HG03432 (cell line): Measurements from ENCODE around the gene GLRX2.

Experiments used
- ATAC-seq: cut with Tn5 transposase; IDR thresholded peaks from one replicate; pipeline ENCODE4 v1.9.1; 2021; ENCODE audit warnings: mild to moderate bottlenecking, moderate library complexity; ENCODE audit not compliant: unreplicated experiment

The GLRX2 gene

GRCh38 chr1:193113258-193113991 lies 8.2 kb upstream of the GLRX2 start:
- no peak for ATAC-seq

GRCh38 chr1:193111641-193112090 lies 6.5 kb upstream of the GLRX2 start:
- no peak for ATAC-seq

DNA sequence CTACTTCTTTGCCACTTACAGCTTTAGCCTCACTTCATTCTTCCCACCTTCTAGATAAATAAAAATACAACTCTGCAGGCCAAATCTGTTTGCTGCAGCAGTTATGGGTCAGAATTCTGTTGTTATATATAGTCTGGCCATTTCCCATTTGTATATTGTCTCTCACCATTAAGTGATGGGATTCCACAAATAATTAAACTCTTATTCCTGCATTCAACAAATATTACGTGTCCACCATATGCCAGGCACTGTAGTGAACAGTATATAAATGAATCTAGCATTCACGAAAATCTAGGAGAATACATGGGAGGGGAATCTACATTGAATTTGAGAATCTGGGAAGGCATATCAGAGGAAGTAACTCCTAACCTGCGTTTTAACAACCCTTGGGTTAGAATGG lies 5.7 kb upstream of the GLRX2 start:
- ATAC-seq = no peak

DNA sequence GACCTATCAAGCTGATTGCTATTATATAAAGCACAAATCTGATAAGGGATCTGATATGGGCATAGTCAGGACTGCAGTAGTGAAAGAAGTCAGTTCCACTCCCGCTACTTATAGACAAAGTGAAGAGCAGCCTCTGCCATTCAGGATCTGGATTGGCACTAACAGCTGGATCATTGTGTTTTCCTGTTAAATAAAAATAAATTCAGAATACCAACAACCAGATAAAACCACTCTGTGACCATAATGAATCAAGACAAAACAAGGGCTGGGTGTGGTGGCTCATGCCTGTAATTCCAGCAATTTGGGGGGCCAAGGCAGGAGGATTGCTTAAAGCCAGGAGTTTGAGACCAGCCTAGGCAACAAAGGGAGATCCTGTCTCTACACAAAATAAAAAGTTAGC lies 5.0 kb upstream of the GLRX2 start:
- ATAC-seq = no peak

GRCh38 chr1:193109619-193110018 lies 4.4 kb upstream of the GLRX2 start:
- ATAC-seq = no peak

- ATAC-seq = no peak
Measured at GRCh38 chr1:193108471-193108870, 3.3 kb upstream of the GLRX2 start.

DNA sequence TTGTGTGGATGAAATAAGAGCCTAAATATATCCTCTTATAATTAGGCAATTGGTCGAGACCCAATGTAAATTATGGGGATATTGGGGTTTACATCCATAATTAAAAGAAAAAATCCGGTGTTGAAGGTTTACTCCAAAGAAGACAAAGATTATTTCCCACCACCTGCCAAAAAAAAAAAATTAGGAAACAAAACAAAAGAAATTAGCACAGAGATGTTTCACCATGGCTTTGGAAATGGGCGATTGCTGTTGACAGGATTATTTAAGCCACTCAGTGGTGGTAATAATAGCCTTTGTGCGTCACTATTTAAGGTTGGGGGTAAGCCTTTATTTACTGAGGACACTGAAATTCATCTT lies 585 bp upstream of the GLRX2 start:
- ATAC-seq = no peak

- peak; percentile 33 for ATAC-seq
Measured at GRCh38 chr1:193104502-193104906, 710 bp downstream of the GLRX2 start.

DNA sequence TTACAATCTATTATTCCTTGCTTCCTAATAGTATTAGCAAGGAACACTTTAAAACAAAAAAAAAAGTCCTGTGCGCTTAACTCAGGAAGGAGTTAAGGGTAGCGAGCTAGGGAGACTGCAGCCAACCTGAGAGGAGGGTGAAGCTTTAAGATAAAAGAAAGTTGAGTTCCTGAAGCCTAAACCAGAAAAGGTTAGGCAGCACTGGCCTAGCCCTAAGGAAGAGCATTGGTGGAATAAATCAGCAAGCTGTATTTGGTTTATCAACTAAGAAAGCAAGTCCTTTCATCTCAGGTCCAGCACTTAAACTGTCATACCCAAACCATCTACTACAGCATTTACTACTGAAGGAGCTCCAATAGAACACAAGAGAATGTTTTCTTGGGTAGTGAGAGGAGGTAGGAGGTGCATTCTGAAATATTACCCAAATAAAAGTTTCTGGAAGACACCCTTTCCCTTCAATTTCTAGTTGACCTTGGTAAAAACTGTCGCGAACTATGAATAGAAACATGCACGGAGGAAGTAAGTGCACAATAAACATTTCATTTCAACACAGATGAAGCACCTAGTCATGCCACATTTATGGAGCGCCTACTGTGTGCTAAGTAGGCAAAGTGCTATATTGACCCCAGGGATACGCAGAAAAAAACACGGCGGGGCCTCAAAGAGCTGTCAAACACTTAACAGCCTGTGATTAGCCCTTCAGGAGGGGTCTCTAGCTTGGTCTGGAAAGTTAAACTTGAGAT lies 1.3 kb downstream of the GLRX2 start:
- no peak for ATAC-seq

- no peak for ATAC-seq
Measured at GRCh38 chr1:193102662-193103061, 2.6 kb downstream of the GLRX2 start.

DNA sequence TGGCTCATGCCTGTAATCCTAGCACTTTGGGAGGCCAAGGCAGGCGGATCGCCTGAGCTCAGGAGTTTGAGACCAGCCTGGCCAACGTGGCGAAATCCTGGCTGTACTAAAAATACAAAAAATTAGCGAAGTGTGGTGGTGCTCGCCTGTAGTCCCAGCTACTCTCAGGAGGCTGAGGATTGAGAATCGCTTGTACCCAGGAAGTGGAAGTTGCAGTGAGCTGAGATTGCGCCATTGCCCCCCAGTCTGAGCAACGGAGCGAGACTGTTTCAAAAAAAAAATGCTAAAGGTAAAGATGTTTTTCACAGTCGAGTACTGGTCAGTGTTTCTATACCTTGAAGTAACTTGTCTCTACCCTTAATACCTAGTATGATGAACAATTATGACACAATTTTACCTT lies 11.1 kb downstream of the GLRX2 start:
- no peak for ATAC-seq

DNA sequence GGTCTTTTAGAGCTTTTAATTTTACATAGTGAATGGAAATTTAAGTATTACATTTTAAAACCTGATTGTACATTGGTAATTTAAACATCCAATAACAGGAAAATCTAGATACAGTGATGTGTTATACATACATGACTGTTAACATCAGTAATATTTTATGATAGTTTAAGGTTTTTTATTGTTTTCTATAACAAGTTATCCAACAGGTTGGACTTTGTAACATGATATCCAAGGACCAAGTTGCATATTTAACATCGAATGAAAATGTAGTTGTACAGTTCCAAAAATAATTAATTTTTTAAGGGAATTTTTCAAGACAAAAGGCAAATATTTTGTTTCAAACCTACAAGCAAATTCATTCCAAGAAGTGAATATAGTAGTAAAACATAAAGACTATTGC lies 14.3 kb downstream of the GLRX2 start:
- no peak for ATAC-seq

DNA sequence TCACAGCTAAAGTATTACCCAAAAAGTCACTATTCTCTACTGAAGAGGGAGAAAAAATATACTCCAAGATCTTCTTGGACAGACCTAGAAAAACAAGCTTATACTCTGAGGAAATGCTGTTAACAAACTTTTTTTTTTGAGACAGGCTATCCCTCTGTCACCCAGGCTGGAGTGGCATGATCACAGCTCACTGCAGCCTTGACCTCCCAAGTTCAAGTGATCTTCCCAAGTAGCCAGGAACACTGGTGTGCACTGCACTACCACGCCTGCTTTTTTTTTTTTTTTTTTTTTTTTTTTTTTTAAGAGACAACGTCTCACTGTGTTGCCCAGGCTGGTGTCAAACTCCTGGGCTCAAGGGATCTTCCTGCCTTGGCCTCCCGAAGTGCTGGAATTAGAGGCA lies 17.3 kb downstream of the GLRX2 start:
- ATAC-seq = no peak

GRCh38 chr1:193086342-193086741 lies 18.9 kb downstream of the GLRX2 start:
- no peak for ATAC-seq

DNA sequence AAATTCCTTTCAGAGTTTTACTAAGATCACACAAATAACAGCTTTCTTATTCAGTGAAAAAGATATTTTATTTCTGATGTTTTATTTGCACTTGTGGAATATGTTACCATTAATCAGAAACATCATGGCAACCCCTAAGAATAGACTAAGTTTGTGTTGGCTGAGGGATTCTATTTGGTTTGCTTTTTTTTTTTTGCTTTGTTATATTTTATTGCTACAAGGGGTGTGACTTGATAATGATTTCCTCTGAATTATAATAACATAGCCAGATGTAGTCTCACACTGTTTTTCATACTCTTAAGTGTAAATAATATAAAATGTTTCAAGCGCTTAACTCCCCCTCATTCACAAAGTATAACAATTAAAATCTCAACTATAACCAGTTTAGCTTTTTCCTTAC lies 20.0 kb downstream of the GLRX2 start:
- no peak for ATAC-seq

GRCh38 chr1:193083365-193084088 lies 21.7 kb downstream of the GLRX2 start:
- peak; percentile 94 for ATAC-seq

- no peak for ATAC-seq
Measured at GRCh38 chr1:193079187-193079586, 26.0 kb downstream of the GLRX2 start.

DNA sequence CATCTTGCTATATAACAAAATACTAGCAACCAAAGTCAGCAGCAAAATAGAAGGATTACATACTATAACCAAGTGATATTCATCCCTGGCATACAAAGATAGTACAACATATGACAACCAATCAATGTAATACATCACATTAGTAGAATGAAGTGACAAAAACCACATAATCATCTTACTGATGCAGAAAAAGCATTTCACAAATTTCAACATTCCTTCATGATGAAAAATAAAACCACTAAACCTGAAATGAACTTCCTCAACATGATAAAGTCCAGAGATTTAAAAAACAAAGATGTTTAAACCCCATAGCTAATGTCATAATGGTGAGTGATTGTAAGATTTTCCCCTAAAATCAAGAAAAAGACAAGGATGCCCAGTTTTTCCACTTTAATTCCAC lies 27.2 kb downstream of the GLRX2 start:
- ATAC-seq = no peak

DNA sequence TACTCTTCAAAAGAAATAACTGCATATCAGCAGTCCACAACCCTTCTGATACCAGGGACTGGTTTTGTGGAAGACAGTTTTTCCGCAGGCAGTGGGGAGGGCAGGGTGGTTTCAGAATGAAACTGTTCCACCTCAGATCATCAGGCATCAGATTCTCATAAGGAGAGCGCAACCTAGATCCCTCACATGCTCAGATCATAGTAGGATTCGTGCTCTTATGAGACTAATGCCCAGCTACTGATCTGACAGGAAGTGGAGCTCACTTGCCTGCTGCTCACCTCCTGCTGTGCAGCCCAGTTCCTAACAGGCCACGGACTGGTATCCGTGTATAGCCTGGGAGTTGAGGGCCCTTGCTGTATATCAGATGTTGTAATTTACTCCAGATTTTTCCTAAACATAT lies 34.3 kb downstream of the GLRX2 start:
- ATAC-seq = peak; percentile 64

- ATAC-seq = peak; percentile 53
Measured at GRCh38 chr1:193070386-193070753, 34.8 kb downstream of the GLRX2 start.

DNA sequence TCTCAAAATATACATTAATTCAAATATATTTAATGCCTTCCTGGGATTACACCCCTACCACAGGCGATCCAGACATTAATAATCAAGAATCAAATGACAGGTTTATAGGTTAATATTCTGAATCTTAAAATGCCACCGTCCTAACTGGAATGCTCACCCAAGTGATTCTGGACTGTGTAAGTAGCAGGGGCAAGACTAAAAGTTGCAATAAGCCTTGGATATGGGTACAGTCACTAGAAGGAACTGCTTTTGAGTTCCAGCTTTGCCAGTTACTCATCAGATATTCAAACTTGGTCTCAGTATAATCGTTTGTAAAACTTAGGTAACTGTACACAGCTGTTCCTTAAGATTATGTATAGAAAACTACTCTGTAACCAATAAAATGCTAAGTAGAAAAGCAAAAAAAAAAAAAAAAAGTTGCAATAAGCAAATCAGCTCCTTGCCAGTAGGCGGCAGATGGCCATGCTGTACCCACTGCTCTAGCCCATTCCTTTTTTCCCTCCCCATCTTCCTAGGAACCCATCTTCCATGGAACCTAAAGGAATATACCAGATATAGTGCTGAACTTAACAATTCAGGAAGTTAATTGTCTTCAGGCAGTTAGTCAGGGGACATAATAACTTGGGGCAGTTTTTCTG lies 35.3 kb downstream of the GLRX2 start:
- peak; percentile 45 for ATAC-seq
